ENCODE data around the gene SMAD2.

Gene SMAD2

GRCh38 chr18:47767699-47768098 lies 162.8 kb downstream of the SMAD2 start:
- TF ChIP-seq, protein P1, sequence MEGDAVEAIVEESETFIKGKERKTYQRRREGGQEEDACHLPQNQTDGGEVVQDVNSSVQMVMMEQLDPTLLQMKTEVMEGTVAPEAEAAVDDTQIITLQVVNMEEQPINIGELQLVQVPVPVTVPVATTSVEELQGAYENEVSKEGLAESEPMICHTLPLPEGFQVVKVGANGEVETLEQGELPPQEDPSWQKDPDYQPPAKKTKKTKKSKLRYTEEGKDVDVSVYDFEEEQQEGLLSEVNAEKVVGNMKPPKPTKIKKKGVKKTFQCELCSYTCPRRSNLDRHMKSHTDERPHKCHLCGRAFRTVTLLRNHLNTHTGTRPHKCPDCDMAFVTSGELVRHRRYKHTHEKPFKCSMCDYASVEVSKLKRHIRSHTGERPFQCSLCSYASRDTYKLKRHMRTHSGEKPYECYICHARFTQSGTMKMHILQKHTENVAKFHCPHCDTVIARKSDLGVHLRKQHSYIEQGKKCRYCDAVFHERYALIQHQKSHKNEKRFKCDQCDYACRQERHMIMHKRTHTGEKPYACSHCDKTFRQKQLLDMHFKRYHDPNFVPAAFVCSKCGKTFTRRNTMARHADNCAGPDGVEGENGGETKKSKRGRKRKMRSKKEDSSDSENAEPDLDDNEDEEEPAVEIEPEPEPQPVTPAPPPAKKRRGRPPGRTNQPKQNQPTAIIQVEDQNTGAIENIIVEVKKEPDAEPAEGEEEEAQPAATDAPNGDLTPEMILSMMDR (IDR thresholded peaks at IDR 0.05): no peak

Data from LNCAP (cell line).